ENCODE data around the gene TMEM235.

- TF ChIP-seq CTCF (IDR thresholded peaks at IDR 0.05 in 8 of 11, conservative IDR thresholded peaks at IDR 0.05 in 3 of 11) (no peak), POLR2A (IDR thresholded peaks at IDR 0.05) (no peak), POLR2AphosphoS5 (IDR thresholded peaks at IDR 0.05) (no peak)
These were observed 18.7 kb downstream of the TMEM235 start for GRCh38 chr17:78249818-78250806.
